Testis (tissue), 3 donors: ENCODE results near the gene SH3RF3. TPM values are rescaled to one million over a fixed set of nuclear protein-coding genes. Genes with fewer than 3 reads are reported as not detected.

Experiments
- DNase-seq: peaks from one replicate; pipeline ENCODE4 v3.0.0-alpha.2; 2019
- H3K27ac ChIP-seq, 2 donors: fragments of 200-600 bp; sonication (generic); one replicate each; pipeline ENCODE4 v1.5.1; 2019
- H3K27me3 ChIP-seq: fragments of 200-600 bp; sonication (generic); one replicate; pipeline ENCODE4 v1.5.1; 2019
- H3K36me3 ChIP-seq: fragments of 200-600 bp; sonication (generic); one replicate; pipeline ENCODE4 v1.5.1; 2017; ENCODE audit warnings: low read depth; ENCODE audit errors: missing control alignments
- H3K4me1 ChIP-seq: fragments of 200-600 bp; sonication (generic); one replicate; pipeline ENCODE4 v1.5.1; 2019
- H3K4me3 ChIP-seq, 2 donors: fragments of 200-600 bp; sonication (generic); one replicate each; pipeline ENCODE4 v1.5.1; 2017 to 2019
- H3K9me3 ChIP-seq: fragments of 200-600 bp; sonication (generic); one replicate; pipeline ENCODE4 v1.5.1; 2017
- POLR2A ChIP-seq: fragments of 450-650 bp; IDR thresholded peaks from one replicate; pipeline ENCODE4 v1.6.1; 2017; ENCODE audit warnings: antibody characterized with exemption, mild to moderate bottlenecking, moderate library complexity
- WGBS, 2 donors: methylation state at CpG; one replicate each; pipeline ENCODE4 v1.1.5; 2018; 5-methylcytosine and 5-hydroxymethylcytosine counted together
- intact Hi-C: fragments of 100-400 bp; cut with DNase I; formaldehyde crosslinking; loops from one replicate; pipeline ENCODE4 v1.15.1; 2023; ENCODE audit warnings: low total_unique reads
- polyA plus RNA-seq: library from polyadenylated mRNA; stranded (reverse); fragments of 350-450 nt; fragmentation: Illumina TruSeq; extraction: RNeasy Lipid Tissue Mini Kit (QIAGEN cat#74804); gene quantifications from one replicate; pipeline ENCODE4 v1.2.3, GENCODE V29; 2014; ENCODE audit warnings: low read depth, low replicate concordance; ENCODE audit not compliant: insufficient read depth
- total RNA-seq, 2 donors: library from RNA; depleted of rRNA; stranded (reverse); fragments of >200 nt; gene quantifications; one replicate each; pipeline ENCODE4 v1.2.3, GENCODE V29; 2016
- TF ChIP-seq, protein P1 (sequence below), 3 experiments: fragments of 450-650 bp in 2 of 3; fragments of 200-600 bp in 1 of 3; sonication (generic) in 1 of 3; IDR thresholded peaks; one replicate each; pipeline ENCODE4 v1.5.1; 2016 to 2019; ENCODE audit warnings: antibody characterized with exemption in 3 of 3, mild to moderate bottlenecking in 2 of 3, moderate library complexity in 1 of 3

Gene SH3RF3
- total and polyA plus RNA-seq, 3 donors from 2014 or later, result 9.3 to 20.1 (median 16.5) TPM

DNA sequence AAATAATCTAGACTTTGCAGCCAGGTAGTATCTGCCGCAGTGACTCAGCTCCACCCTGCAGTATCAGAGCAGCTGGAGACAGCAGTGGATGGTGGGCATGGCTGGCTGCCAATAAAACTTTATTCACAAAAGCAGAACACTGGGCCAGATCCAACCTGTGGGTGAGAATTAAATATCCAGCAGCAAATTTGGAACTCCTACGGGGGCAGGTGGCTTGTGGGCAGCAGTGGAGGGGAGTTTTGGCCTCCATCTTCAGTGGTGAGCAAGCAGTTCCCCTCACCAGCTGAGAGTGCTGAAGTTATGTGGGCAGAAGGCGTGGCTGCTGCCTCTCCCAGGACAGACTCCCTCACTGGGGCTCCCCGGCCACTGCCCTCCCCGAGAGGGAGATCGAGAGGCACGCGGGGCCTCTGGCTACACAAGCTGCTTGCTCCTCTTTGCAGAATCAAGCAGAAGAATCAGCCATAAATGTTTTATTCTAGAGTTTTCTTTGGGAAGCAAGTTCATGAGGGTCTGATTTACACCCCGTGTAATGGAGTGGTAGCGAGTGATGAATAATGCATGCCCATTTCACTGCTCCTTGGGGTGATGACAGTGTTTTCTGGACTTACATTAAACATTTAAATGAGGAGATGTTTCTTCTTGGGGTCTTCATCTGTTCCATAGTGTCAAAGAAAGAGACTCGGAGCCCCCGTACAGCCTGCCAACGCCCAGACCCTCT is 280.5 kb downstream of the SH3RF3 start:
- Histone ChIP-seq H3K36me3 (no peaks in the 10 kb centered on the region), H3K9me3 (no peaks in the 10 kb centered on the region), H3K4me3 (no peak overlapping the region), H3K4me1 (peaks cover 5% of the 10 kb centered on the region), H3K27me3 (no peaks in the 10 kb centered on the region), H3K27ac (no peak overlapping the region)
- intact Hi-C loops, result no loop called here
- 81 to 86% methylated on average over 13 of the region's 13 CpGs for WGBS, 2 donors
- no peak for DNase-seq
- TF ChIP-seq POLR2A, result no peak
- TF ChIP-seq, protein P1, sequence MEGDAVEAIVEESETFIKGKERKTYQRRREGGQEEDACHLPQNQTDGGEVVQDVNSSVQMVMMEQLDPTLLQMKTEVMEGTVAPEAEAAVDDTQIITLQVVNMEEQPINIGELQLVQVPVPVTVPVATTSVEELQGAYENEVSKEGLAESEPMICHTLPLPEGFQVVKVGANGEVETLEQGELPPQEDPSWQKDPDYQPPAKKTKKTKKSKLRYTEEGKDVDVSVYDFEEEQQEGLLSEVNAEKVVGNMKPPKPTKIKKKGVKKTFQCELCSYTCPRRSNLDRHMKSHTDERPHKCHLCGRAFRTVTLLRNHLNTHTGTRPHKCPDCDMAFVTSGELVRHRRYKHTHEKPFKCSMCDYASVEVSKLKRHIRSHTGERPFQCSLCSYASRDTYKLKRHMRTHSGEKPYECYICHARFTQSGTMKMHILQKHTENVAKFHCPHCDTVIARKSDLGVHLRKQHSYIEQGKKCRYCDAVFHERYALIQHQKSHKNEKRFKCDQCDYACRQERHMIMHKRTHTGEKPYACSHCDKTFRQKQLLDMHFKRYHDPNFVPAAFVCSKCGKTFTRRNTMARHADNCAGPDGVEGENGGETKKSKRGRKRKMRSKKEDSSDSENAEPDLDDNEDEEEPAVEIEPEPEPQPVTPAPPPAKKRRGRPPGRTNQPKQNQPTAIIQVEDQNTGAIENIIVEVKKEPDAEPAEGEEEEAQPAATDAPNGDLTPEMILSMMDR (IDR thresholded peaks at IDR 0.05), result no peak

DNA sequence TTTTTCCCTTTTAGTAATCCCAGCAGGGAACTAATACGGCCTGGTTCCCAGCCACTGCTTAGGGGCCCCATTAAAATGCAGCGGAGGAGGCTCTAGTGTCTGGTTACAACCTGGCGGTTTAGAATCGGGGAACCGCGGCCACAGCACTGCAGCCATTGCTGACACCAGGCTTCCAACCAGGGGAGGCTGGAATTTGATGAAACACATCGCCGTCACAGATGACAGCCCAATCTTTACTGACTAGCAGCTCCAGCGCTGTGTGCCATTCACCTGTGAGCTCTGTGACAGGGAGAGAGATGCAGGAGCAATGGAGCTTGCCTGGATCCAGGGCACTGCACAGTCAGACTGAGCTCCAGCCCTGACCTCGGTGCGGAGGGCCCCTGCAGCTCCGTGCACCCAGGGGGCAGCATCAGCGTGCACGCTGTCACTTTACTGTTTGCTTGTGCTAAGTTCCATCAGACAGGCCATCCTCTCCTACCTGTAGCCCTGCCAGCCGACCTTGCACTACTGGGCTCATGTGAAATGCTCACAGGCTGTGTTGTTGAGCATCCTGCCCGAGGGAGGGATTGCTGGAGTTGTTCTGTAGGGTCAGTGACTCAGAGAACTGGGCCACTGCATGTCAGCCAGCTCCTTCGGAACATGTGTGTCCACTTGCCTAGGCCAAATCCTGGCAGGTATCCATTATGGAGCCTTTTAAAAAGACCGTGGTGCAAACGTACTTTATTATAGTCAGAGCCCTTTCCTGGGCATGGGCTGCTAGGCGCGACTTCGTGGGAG is 281.2 kb downstream of the SH3RF3 start:
- DNase-seq, result peak; percentile 21
- Histone ChIP-seq H3K36me3 (no peaks in the 10 kb centered on the region), H3K4me3 (no peak overlapping the region), H3K9me3 (no peaks in the 10 kb centered on the region), H3K27ac (no peak overlapping the region), H3K27me3 (no peaks in the 10 kb centered on the region), H3K4me1 (peaks cover 5% of the 10 kb centered on the region)
- WGBS, 2 donors, result 71 to 74% methylated on average over 17 to 22 of the region's 22 CpGs
- TF ChIP-seq, protein P1 (IDR thresholded peaks at IDR 0.05), result no peak
- no peak for TF ChIP-seq POLR2A
- intact Hi-C loops, result no loop called here

DNA sequence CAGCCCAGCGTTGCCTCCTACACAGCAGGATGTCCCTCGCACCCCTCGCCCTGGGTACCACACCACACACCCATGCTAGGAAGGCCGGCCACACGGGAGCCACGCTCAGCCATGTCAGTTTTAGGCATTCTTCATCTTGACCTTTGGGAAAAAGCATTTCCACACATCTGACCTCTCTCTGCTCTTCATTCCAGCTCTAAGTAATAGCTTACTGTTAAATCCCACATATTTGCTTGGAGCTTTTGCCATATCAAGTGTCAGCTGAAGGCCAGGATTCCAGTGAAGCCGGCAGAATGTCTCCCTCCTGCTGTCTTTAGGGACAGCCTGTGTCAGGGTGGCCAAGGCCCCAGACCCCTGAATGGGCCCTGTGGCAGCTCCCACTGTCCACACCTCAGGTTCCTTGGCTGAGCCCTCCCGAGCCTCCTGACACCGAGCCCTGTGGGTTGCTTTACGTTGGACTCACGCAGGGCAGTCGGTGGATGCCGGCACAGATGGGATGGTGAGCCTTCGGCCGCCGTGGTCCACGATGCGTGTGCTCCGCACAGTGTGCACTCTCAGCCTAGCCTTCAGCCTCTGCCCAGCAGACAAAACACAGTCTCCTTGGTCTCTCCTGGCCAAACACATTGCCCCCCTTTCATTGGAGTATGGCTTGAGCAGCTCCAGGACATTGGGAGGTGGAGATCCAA is 282.8 kb downstream of the SH3RF3 start:
- peaks cover 5% of the 10 kb centered on the region for H3K4me1 ChIP-seq
- 90 to 94% methylated on average over 11 to 19 of the region's 19 CpGs for WGBS, 2 donors
- no peaks in the 10 kb centered on the region for H3K9me3 ChIP-seq
- no peak for TF ChIP-seq POLR2A
- TF ChIP-seq, protein P1 (IDR thresholded peaks at IDR 0.05), result no peak
- H3K4me3 ChIP-seq, result no peak overlapping the region
- intact Hi-C loops, result no loop called here
- H3K27ac ChIP-seq, result no peak overlapping the region
- no peak for DNase-seq
- H3K36me3 ChIP-seq, result no peaks in the 10 kb centered on the region
- no peaks in the 10 kb centered on the region for H3K27me3 ChIP-seq

DNA sequence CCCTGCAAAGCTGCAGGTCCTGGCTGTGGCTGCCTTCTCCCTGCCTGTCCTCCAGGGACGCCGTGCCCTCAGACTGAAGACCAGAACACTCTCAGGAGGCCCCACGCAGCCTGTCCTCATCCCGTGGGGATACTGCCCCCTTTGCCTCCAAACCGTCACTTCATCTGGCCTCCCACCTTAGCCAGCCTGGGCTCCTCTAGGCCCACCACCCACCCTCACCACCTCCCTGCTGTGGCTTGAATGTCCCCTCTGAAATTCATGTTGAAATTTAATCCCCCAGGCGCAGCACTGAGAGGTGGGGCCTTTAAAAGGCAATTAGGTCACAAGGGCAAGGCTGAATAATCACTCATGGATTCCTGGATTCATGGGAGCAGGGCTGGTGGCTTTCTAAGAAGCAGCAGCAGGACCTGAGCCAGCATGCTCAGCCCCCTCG is 286.6 kb downstream of the SH3RF3 start:
- intact Hi-C loops, result no loop called here
- no peak for DNase-seq
- WGBS, 2 donors, result 87 to 88% methylated on average over 7 of the region's 7 CpGs

More for the DNA sequence above, 286.6 kb downstream of the SH3RF3 start:
- no peaks in the 10 kb centered on the region for H3K4me1 ChIP-seq
- H3K4me3 ChIP-seq, result no peak overlapping the region
- H3K27ac ChIP-seq, result no peak overlapping the region
- no peaks in the 10 kb centered on the region for H3K9me3 ChIP-seq
- no peaks in the 10 kb centered on the region for H3K36me3 ChIP-seq
- TF ChIP-seq, protein P1 (IDR thresholded peaks at IDR 0.05), result no peak
- TF ChIP-seq POLR2A, result no peak
- no peaks in the 10 kb centered on the region for H3K27me3 ChIP-seq
